SK-N-SH treated with all-trans-retinoic acid at 6 μM for 48 hours (cell line): ENCODE measurements around the gene CHRNE.

Experiments
- CSDC2 ChIP-seq: fragments of 250-450 bp; sonication (Bioruptor Pico); IDR thresholded peaks from 2 replicates; pipeline ENCODE4 v1.5.0; 2020; ENCODE audit warnings: mild to moderate bottlenecking, moderate library complexity
- ZC3H10 ChIP-seq: fragments of 250-450 bp; sonication (Bioruptor Pico); IDR thresholded peaks from 2 replicates; pipeline ENCODE4 v1.5.1; 2021; ENCODE audit warnings: mild to moderate bottlenecking, moderate library complexity

- TF ChIP-seq ZC3H10 (CRISPR knock-in tag) (no peak), CSDC2 (CRISPR knock-in tag) (no peak)
Observed at GRCh38 chr17:4913994-4914393, 11.1 kb upstream of the CHRNE start.
